Thymus (tissue), 11 donors: Measurements from ENCODE around the gene VTCN1. TPM values are rescaled to one million over a fixed set of nuclear protein-coding genes. Genes with fewer than 3 reads are reported as not detected.
"Not testable (repeated sequence)": the region's sequence is repeated elsewhere in the genome, so short reads cannot be mapped to it uniquely, and the experiment has no call there.

ENCODE experiments used
- DNase-seq, 9 donors: peaks; one replicate each; pipeline ENCODE4 v3.0.0-alpha.2; 2013; ENCODE audit warnings: low spot score in 9 of 9, low read depth in 6 of 9, missing footprints in 1 of 9
- H3K27ac ChIP-seq, 2 donors: one replicate each; pipeline ENCODE4 v1.5.1; 2013; ENCODE audit warnings: control low read depth in 1 of 2, low read depth in 1 of 2, low read length in 1 of 2, mild to moderate bottlenecking in 1 of 2, moderate library complexity in 1 of 2
- H3K27me3 ChIP-seq, 2 donors: one replicate each; pipeline ENCODE4 v1.5.1; 2013; ENCODE audit warnings: low read length in 1 of 2; ENCODE audit not compliant: control insufficient read depth in 2 of 2, insufficient read depth in 1 of 2
- H3K36me3 ChIP-seq, 2 donors: one replicate each; pipeline ENCODE4 v1.5.1; 2013; ENCODE audit warnings: low read length in 1 of 2, mild to moderate bottlenecking in 1 of 2, moderate library complexity in 1 of 2; ENCODE audit not compliant: control insufficient read depth in 2 of 2, insufficient read depth in 2 of 2
- H3K4me1 ChIP-seq, 2 donors: one replicate each; pipeline ENCODE4 v1.5.1; 2013; ENCODE audit warnings: low read length in 2 of 2; ENCODE audit not compliant: control insufficient read depth in 2 of 2, insufficient read depth in 2 of 2
- H3K4me3 ChIP-seq, 2 donors: one replicate each; pipeline ENCODE4 v1.5.1; 2013; ENCODE audit warnings: low read length in 2 of 2, control low read depth in 1 of 2, mild to moderate bottlenecking in 1 of 2
- H3K9me3 ChIP-seq, 2 donors: one replicate each; pipeline ENCODE4 v1.5.1; 2013; ENCODE audit warnings: low read length in 1 of 2, mild to moderate bottlenecking in 1 of 2; ENCODE audit not compliant: control insufficient read depth in 2 of 2, insufficient read depth in 1 of 2
- WGBS: extraction: QIAGEN DNeasy Blood & Tissue Kit; methylation state at CpG from one replicate; pipeline ENCODE4 v1.1.7; 2013; 5-methylcytosine and 5-hydroxymethylcytosine counted together
- polyA plus RNA-seq: library from polyadenylated mRNA; stranded (reverse); fragments of 200-250 nt; gene quantifications from one replicate; pipeline ENCODE4 v1.2.3, GENCODE V29; 2013
- total RNA-seq: library from RNA; stranded (reverse); fragments of 120-200 nt; gene quantifications from one replicate; pipeline ENCODE4 v1.2.4, GENCODE V29; 2013
- donor health status: healthy.

Gene VTCN1
- total and polyA plus RNA-seq, 2 donors, result 0.07 to 0.09 TPM

- DNase-seq, result peak in 6 of 9 donors; percentile 8 to 60 (median 30)
- Histone ChIP-seq H3K4me1 (no peaks in the 10 kb centered on the region), H3K27ac (no peak overlapping the region), H3K4me3 (no peak overlapping the region), H3K27me3 (peaks cover 0 to 20% of the 10 kb centered on the region in 2 donors), H3K36me3 (no peaks in the 10 kb centered on the region), H3K9me3 (no peaks in the 10 kb centered on the region)
- WGBS, result 37% methylated on average over 5 of the region's 5 CpGs
These were observed 82.2 kb downstream of the VTCN1 start for GRCh38 chr1:117128323-117129079.

GRCh38 chr1:117127795-117128194 is 82.9 kb downstream of the VTCN1 start:
- peaks cover under 1 to 25% of the 10 kb centered on the region in 2 donors for H3K27me3 ChIP-seq
- no peak for DNase-seq
- H3K9me3 ChIP-seq, result no peaks in the 10 kb centered on the region
- H3K4me3 ChIP-seq, result no peak overlapping the region
- H3K27ac ChIP-seq, result no peak overlapping the region
- H3K36me3 ChIP-seq, result no peaks in the 10 kb centered on the region
- no peaks in the 10 kb centered on the region for H3K4me1 ChIP-seq

- Histone ChIP-seq H3K27ac (no peak overlapping the region), H3K4me3 (no peak overlapping the region), H3K36me3 (no peaks in the 10 kb centered on the region), H3K27me3 (peaks cover 8 to 48% of the 10 kb centered on the region in 2 donors), H3K9me3 (peaks cover 0 to 2% of the 10 kb centered on the region in 2 donors), H3K4me1 (peaks cover 0 to 14% of the 10 kb centered on the region in 2 donors)
- DNase-seq, result no peak
- 88% methylated on average over 1 of the region's 1 CpG for WGBS
These were observed 86.1 kb downstream of the VTCN1 start for GRCh38 chr1:117124661-117125060.

GRCh38 chr1:117123274-117123673 is 87.5 kb downstream of the VTCN1 start:
- H3K9me3 ChIP-seq, result peaks cover 0 to 2% of the 10 kb centered on the region in 2 donors
- 93% methylated on average over 2 of the region's 2 CpGs for WGBS
- H3K27ac ChIP-seq, result no peak overlapping the region
- peaks cover 0 to 14% of the 10 kb centered on the region in 2 donors for H3K4me1 ChIP-seq
- no peak overlapping the region for H3K4me3 ChIP-seq
- DNase-seq, result no peak
- H3K27me3 ChIP-seq, result peaks cover 8 to 48% of the 10 kb centered on the region in 2 donors
- H3K36me3 ChIP-seq, result no peaks in the 10 kb centered on the region

GRCh38 chr1:117122330-117123025 is 88.2 kb downstream of the VTCN1 start:
- Histone ChIP-seq H3K4me3 (peak overlapping the region; percentile 65 to 68), H3K27ac (no peak overlapping the region), H3K4me1 (peaks cover 0 to 14% of the 10 kb centered on the region in 2 donors), H3K9me3 (peaks cover 0 to 2% of the 10 kb centered on the region in 2 donors), H3K36me3 (no peaks in the 10 kb centered on the region), H3K27me3 (peaks cover 8 to 48% of the 10 kb centered on the region in 2 donors)
- 35% methylated on average over 32 of the region's 32 CpGs for WGBS
- DNase-seq, result no peak

- H3K27ac ChIP-seq, result peak within 1 kb of the TSS; percentile 19 to 25
- H3K27me3 ChIP-seq, result peaks cover 8 to 46% of the 10 kb centered on the region in 2 donors
- H3K4me1 ChIP-seq, result peaks cover 0 to 14% of the 10 kb centered on the region in 2 donors
- peak; percentile 56 to 91 (median 76) for DNase-seq
- peak within 1 kb of the TSS; percentile 65 to 68 for H3K4me3 ChIP-seq
- peaks cover 0 to 2% of the 10 kb centered on the region in 2 donors for H3K9me3 ChIP-seq
- no peaks in the 10 kb centered on the region for H3K36me3 ChIP-seq
- under 1% methylated on average over 71 of the region's 71 CpGs for WGBS
These were observed 89.0 kb downstream of the VTCN1 start, which contains the start of gene TRIM45 for GRCh38 chr1:117121589-117122329. TSS of gene TRIM45 (minus strand) at chr1:117121749. CDS start at chr1:117121201, 548 bp downstream.

GRCh38 chr1:117120774-117121588 is 89.7 kb downstream of the VTCN1 start:
- peaks cover 0 to 2% of the 10 kb centered on the region in 2 donors for H3K9me3 ChIP-seq
- H3K4me1 ChIP-seq, result peaks cover 0 to 14% of the 10 kb centered on the region in 2 donors
- peak in 4 of 9 donors; percentile 4 to 12 (median 7) for DNase-seq
- no peak overlapping the region for H3K27ac ChIP-seq
- H3K36me3 ChIP-seq, result no peaks in the 10 kb centered on the region
- peak overlapping the region; percentile 65 to 68 for H3K4me3 ChIP-seq
- peaks cover 8 to 42% of the 10 kb centered on the region in 2 donors for H3K27me3 ChIP-seq
- 24% methylated on average over 29 of the region's 29 CpGs for WGBS

GRCh38 chr1:117119144-117119543 is 91.6 kb downstream of the VTCN1 start:
- H3K27ac ChIP-seq, H3K9me3 ChIP-seq, H3K36me3 ChIP-seq, DNase-seq, H3K4me3 ChIP-seq: not testable (repeated sequence)
- Histone ChIP-seq H3K27me3 (peaks cover 8 to 32% of the 10 kb centered on the region in 2 donors), H3K4me1 (peaks cover 0 to 14% of the 10 kb centered on the region in 2 donors)
- 97% methylated on average over 10 of the region's 10 CpGs for WGBS
